SH-SY5Y (cell line): ENCODE measurements around the gene SNX5.

Experiments used
- GATA2 ChIP-seq: IDR thresholded peaks from 2 replicates; pipeline ENCODE4 v1.6.1; 2011; ENCODE audit warnings: mild to moderate bottlenecking, low read depth, low read length
- GATA3 ChIP-seq: IDR thresholded peaks from 2 replicates; pipeline ENCODE4 v1.6.1; 2011; ENCODE audit warnings: low read depth, mild to moderate bottlenecking, low read length, moderate library complexity

Gene SNX5

GRCh38 chr20:18003897-18004296 lies 35.3 kb upstream of the SNX5 start:
- TF ChIP-seq GATA3 (no peak), GATA2 (no peak)

GRCh38 chr20:18001131-18001921 lies 32.7 kb upstream of the SNX5 start:
- TF ChIP-seq GATA2 (no peak), GATA3 (no peak)

- TF ChIP-seq GATA2 = no peak
- TF ChIP-seq GATA3 = no peak
These were observed 31.0 kb upstream of the SNX5 start for GRCh38 chr20:17999566-17999965.

GRCh38 chr20:17998446-17998845 lies 29.9 kb upstream of the SNX5 start:
- TF ChIP-seq GATA3 (no peak), GATA2 (no peak)

GRCh38 chr20:17995967-17996819 lies 27.6 kb upstream of the SNX5 start:
- TF ChIP-seq GATA2 (no peak), GATA3 (no peak)

- no peak for TF ChIP-seq GATA2
- TF ChIP-seq GATA3 = no peak
These were observed 25.0 kb upstream of the SNX5 start for GRCh38 chr20:17993546-17993945.

GRCh38 chr20:17992847-17993513 lies 24.4 kb upstream of the SNX5 start:
- TF ChIP-seq GATA3 (no peak), GATA2 (no peak)

GRCh38 chr20:17992224-17992637 lies 23.6 kb upstream of the SNX5 start:
- TF ChIP-seq GATA2 (no peak), GATA3 (no peak)

- no peak for TF ChIP-seq GATA3
- no peak for TF ChIP-seq GATA2
These were observed 21.8 kb upstream of the SNX5 start for GRCh38 chr20:17990278-17990972.

- TF ChIP-seq GATA2 (no peak), GATA3 (no peak)
These were observed 19.4 kb upstream of the SNX5 start for GRCh38 chr20:17987988-17988387.

GRCh38 chr20:17985388-17986018 lies 16.9 kb upstream of the SNX5 start:
- TF ChIP-seq GATA2 (no peak), GATA3 (no peak)

- TF ChIP-seq GATA3 = no peak
- TF ChIP-seq GATA2 = no peak
These were observed 7.7 kb upstream of the SNX5 start for GRCh38 chr20:17976305-17976704.

- TF ChIP-seq GATA3 (no peak), GATA2 (no peak)
These were observed 3.5 kb upstream of the SNX5 start for GRCh38 chr20:17972121-17972520.

GRCh38 chr20:17971300-17972013 lies 2.9 kb upstream of the SNX5 start:
- TF ChIP-seq GATA2 = no peak
- no peak for TF ChIP-seq GATA3
